Astrocyte of the hippocampus (primary cell): ENCODE measurements around the gene ABCF2.

Experiments used
- DNase-seq: peaks from one replicate; pipeline ENCODE4 v3.0.0; 2011; ENCODE audit warnings: low read depth, low spot score

ABCF2 gene

DNA sequence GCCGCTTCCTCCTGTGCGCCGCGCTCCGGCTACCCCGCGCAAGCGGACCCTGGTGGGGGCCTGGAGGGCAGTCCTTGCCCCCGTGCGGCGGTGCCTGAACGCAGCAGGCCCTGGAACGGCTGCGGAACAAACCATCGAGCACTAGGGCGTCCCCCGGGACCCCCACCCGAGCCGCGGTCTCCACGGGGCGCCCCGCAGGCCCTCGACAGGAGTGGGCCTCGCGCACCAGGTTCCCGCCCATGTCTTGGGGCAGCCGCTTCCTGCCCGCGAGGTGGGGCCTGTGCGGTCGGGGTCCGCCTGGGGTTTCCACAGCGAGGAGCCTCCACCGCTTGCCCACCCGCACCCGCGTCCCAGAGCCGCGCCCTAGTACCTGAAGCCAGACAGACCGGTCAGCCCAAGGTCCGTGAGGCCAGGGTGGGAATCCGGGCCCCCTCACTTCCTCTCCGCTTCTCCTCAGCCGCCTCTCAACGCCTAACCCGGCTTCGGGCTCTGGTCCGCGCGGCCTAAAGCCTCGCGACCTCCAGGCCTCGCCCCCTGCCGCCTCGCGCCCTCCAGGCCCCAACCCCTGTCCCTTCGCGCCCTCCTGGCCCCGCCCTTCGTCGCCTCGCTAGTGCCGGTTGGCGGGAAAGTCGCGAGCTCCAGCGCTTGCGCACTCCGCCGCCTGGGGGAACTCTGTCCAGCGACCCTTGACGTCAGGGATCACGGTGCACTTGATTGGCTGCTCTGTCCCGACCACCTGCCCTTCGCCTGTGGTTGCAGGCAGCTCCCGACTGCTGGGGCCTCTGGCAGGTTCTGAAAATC is 52.6 kb downstream of the ABCF2 start:
- DNase-seq, result peak; percentile 39

GRCh38 chr7:151173386-151174245 is 53.4 kb downstream of the ABCF2 start:
- DNase-seq, result no peak

- peak; percentile 89 for DNase-seq
Observed at GRCh38 chr7:151172273-151173141, 54.5 kb downstream of the ABCF2 start.

DNA sequence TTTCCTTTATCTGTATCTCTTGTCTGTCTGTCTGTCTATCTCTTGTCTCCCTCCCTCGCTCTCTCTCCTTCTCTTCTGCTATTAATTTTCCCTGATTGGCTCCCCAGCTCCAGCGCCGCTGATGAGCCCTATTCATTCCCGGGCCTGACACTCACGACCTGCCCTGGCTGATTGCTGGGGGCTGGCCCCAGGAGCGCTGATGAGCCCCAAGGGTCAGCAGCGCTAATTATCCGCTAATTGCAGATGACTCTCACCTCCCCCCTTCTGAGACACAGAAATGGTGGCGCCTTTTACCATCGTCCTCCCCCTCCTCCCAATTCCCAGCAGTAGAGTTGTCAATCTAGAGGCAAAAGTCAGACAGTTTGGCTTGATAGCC is 58.2 kb downstream of the ABCF2 start:
- no peak for DNase-seq

GRCh38 chr7:151168003-151168786 is 58.8 kb downstream of the ABCF2 start:
- peak; percentile 50 for DNase-seq

DNA sequence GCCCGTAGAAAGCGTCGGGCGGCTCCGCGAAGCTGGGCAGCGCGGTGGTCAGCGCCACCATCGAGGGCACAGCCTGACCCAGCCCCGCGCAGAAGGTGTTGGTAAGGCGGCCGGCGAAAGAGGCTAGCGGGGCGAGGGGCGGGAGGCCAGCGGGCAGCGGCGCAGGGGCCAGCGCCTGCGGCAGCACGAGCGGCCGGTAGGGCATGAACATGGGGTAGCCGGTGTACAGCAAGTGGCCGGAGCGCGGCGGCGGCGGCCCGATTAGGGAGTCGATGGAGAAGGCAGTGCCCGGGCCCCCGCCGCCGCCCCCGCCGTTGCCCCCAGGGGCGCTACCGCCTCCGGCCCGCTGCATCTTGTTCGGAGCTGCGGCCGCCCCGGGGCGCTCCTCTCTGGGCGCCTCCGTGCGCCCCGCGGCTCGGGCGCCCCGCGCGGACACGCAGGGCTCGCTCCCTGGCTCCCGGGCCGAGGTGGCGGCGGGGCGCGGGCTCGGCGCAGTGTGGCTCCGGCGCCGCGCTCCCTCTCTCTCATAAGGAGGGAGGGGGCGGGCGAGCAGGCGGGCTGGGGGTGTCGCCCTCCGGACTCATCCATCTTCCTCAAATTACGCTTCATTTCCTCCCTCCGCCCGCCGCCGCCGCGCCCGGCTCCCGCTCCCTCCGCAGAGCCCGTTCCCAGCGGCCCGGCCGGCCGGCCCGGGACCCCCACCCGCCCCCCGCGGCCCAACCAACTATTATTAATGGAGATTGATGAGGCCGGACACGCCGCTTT is 59.6 kb downstream of the ABCF2 start, which contains the start of gene GBX1:
Gene GBX1 (minus strand): TSS at position 498 of the 765 bp plus-strand sequence. CDS start 146 bp downstream, at position 352.
- peak; percentile 51 for DNase-seq

GRCh38 chr7:151166629-151167196 is 60.3 kb downstream of the ABCF2 start:
- DNase-seq, result no peak
